ENCODE results near the gene CEACAM16.

Gene CEACAM16

GRCh38 chr19:44660081-44660480, 38.9 kb upstream of the CEACAM16 start:
- no peak for TF ChIP-seq CTCF (IDR thresholded peaks at IDR 0.05)

GRCh38 chr19:44661205-44661604, 37.7 kb upstream of the CEACAM16 start:
- TF ChIP-seq CTCF (IDR thresholded peaks at IDR 0.05), result no peak

GRCh38 chr19:44661904-44662303, 37.0 kb upstream of the CEACAM16 start:
- no peak for TF ChIP-seq CTCF (IDR thresholded peaks at IDR 0.05)

- no peak for TF ChIP-seq CTCF (IDR thresholded peaks at IDR 0.05)
Measured at GRCh38 chr19:44662691-44663385, 36.1 kb upstream of the CEACAM16 start.

GRCh38 chr19:44663996-44664395, 35.0 kb upstream of the CEACAM16 start:
- TF ChIP-seq CTCF (IDR thresholded peaks at IDR 0.05), result no peak

- no peak for TF ChIP-seq CTCF (IDR thresholded peaks at IDR 0.05)
Measured at GRCh38 chr19:44664976-44665375, 34.0 kb upstream of the CEACAM16 start.

GRCh38 chr19:44666852-44667556, 31.9 kb upstream of the CEACAM16 start:
- TF ChIP-seq CTCF (IDR thresholded peaks at IDR 0.05), result no peak

Data from LNCAP (cell line).